NCI-H226 (cell line): ENCODE data around the gene RPL21.
A peak's percentile ranks its signal among the peaks of the same experiment; 100 is the strongest.

ENCODE experiments used
- DNase-seq: peaks from one replicate; pipeline ENCODE4 v3.0.0-alpha.2; 2015

RPL21 gene

DNA sequence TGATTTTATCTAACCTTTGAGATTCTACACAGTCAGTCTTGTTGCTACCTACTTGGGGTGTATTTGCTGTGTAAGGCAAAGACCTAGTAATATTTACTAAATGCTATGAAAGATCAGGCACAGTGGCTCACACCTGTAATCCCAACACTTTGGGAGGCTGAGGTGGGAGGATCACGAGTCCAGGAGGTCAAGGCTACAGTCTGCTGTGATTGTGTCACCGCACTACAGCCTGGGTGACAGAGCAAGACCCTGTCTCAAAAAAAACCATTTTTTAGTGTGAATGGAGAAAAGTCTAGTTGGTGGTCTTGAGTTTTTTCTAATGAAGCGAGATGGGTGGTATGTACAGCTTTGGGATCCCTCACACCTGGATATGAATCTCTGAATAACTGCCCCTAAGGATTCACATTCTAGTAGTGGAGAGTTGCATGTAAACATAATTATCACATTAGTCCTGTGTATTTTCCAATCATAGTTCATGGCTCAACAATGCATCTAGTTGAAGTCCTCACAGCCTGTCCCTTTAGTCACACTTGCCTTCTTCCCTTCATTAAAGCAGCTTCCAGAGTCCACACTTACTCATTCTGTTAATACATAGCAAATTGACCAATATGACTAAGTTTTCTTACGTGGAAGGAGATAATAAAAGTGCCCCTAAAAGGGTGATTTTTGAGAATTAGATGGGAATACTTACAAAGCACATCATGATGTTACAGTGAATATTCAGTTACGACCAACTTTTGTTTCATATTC, 7.5 kb downstream of the RPL21 start:
- no peak for DNase-seq

DNA sequence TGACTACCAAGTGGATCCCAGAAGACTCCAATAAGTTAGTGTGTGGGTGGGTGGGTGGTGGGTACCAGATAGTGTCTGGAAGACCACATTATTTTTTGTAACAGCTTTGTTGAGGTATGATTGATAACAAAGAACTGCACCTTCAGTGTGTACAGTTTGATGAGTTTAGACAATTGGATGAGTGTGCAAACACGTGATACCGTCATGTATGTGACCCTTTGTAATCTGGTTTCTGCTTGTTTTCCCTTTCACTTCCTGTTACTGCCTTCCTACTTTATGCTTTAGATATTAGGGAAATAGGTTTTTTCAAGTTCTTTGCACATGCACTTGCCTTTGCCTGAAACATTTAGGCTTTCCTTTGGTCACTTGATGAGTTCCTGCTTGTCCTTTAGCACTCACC, 8.5 kb downstream of the RPL21 start:
- no peak for DNase-seq

DNA sequence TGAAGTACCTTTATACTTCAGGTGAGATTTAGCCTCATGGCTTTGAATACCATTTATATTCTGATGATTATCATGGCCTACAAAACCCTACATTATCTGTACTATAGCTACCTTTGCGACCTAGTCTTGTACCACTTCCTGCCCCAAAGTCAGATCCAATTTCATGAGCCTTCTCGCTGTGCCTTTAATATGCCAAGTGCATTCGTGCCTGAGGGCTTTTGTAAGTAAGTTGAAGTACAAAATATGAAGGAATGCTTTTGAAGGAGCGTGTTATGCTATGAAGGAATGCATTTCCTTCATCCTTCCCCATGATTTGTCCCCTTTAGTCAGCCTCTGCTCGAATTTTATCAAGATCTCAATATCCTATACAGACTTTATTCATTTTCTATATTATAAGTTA, 10.0 kb downstream of the RPL21 start:
- no peak for DNase-seq

DNA sequence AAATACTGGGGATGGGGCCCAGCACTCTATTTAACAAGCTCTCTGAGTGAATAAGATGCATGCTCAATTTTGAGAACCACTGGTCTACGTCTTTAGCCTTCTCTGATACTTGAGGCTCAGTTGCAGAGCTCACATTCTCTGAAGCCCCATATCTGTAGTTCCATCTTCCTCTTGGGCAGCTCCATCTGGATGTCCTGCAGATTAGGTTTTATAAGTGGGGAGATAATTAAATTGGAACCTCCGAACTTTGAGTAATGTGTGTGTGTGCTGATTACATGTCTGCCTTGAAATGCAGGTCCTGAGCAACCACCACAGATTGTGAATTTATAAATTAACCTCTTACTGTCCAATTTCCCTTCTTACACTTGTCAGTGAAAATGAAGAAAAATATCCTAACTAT, 12.1 kb downstream of the RPL21 start:
- DNase-seq: no peak

DNA sequence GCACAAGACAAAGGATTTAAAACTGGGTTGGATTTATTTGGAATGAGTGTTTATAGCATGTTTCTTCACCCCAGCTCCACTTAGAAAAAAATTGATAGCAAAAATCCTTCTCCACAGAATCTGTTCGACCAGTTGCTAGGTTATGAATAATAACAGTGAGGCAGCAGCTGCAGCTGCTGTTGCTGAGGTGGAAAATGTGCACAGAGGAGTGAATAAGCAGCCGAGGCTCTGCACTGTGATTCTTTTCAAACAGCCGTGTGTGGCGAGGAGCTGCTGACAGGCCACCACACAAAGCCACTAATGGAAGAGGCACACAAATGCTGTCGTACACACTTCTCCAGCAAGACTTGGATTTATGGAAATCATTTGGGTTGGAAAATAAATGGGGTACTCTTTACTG, 12.8 kb downstream of the RPL21 start:
- no peak for DNase-seq

DNA sequence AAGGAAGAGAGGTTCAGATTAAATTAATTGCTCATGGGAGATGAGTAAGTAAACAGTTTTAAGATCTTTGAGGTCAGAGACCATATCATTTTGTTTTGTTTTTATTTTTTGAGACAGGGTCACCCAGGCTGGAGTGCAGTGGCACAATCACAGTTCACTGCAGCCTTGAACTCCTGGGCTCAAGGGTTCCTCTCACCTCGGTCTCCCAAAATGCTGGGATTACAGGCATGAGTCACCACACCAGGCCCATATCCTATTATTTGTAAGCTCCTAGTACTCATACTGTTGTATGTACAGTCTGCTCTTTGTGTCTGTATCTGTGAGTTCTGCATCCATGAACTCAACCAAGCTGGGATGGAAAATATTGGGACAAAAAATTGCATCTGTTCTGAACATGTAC, 13.3 kb downstream of the RPL21 start:
- no peak for DNase-seq

DNA sequence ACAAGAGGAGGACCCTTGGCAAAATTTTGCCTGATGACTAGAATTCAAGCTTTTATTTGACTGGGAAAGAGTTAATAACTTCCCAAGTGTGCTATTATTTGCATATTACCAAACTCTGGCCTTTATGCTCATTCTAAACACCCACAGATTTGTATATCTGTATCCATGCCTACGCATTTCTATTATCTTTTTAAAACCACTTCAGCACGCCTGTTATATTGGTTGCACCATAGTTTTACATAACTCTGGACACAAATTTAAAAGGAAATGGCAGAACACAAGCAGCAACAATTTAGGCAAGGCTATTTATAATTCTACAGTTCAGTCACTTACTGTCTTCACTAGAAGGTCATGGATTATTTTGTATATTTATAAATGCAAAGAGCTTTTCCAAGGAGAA, 15.6 kb downstream of the RPL21 start:
- no peak for DNase-seq

DNA sequence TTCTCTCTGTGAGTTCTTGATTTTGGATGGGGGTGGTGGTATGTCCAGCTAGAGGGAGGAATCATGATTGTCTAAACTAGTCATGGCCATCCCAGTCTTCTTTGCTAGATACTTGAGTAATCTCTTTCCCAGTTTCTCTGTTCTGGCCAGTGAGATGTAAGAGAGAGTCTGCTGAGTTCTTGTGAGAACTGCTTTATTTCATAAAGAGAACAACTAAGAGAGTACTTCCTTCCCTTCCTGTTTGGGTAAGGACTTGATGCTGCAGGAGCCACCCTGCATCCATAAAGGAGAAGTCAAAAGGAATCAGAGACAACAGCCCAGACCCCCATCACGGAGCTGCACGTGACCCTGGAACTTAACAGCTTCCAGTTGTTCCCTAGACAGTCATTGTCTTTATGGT, 16.2 kb downstream of the RPL21 start:
- DNase-seq: no peak

DNA sequence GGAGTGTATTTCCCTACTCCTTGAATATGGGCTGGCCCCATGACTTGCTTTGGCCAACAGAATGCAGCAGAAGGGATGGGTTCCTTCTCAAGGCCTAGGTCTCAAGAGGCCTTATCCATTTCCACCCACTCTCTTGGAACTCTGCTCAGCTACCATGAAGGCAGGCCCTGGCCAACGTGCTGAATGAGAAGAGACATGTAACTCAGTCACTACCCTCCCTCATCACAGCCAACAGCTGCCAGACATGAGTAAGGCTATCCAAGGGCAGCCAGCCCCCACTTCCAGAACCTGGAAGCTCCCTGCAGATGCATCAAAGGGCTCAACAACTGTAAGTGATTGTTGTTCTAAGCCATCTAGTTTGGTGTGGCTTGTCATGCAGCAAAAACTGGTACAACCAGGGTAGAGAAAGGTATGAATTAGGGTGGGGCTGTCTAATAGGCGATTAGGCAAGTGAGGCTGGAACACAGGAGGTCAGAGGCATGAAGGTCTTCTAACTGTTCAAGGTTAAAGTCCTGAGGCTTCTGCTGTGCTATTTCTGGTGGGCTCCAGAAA, 17.8 kb downstream of the RPL21 start:
- no peak for DNase-seq

DNA sequence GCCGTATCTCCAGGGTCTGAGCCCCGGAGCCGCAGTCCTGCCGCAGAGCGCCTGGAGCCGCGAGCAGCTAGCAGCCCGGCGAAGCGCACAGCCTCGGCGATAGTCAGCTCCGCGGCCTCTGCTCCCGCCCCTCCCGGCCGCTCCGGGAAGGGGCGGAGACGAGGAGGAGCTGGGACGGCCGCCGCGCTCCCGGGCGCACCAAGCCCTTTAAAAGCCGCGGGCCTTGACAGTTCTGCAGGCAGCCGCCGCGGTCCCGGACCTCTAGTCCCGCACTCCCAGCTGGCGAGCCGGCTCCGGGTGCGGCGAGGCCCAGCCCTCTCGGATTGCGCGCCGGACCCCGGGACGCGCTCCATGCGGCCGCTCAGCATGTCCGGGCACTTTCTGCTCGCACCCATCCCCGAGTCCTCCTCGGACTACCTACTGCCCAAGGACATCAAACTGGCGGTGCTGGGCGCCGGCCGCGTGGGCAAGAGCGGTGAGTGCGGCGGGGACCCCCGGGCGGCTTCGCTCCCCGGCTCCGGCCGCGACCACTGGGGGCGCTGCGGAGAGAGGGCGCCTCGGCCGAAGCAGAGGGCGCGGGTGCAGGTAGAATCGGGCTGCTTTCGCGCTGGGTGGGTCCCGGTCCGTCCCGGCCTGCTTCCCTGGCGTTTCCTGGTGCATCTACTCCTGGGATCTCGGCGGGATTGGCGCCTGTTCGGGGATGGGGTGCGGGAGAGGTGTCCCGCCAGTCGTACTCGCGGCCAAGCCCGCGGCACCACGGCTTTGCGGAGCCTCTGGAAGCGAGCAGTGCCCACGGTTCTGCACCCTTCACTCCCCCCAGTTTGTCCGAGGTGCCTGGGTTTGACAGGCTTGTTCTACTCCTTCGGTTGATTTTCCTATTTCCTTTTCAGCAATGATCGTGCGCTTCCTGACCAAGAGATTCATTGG, 19.5 kb downstream of the RPL21 start, which contains the start of gene RASL11A:
Gene RASL11A (plus strand): TSS at position 237 of the 927 bp plus-strand sequence. CDS start 115 bp downstream, at position 352.
- DNase-seq: peak; percentile 40

DNA sequence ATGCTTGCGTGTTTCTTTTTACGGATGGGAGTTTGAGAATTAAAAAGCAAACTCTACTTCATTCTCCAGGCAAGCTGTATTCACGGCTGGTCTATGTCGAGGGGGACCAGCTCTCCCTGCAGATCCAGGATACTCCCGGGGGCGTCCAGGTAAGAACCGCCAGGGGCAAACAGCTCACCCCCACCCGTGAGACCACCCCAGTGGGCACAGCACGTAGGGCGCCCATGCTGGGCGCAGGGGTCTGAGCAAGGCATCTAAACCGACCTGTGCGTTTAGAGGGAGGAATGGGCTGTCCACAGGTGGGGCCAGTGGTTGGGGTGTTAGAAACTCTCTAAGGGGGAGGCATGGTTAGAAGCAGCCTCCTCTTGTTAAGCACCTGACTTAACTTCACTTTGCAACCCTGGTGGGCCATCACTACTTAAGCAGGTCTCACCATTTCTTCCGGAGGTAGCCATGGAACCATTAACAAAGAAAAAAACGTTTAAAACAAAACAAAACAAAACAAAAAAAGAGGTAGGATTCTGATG, 20.3 kb downstream of the RPL21 start:
- DNase-seq: no peak

DNA sequence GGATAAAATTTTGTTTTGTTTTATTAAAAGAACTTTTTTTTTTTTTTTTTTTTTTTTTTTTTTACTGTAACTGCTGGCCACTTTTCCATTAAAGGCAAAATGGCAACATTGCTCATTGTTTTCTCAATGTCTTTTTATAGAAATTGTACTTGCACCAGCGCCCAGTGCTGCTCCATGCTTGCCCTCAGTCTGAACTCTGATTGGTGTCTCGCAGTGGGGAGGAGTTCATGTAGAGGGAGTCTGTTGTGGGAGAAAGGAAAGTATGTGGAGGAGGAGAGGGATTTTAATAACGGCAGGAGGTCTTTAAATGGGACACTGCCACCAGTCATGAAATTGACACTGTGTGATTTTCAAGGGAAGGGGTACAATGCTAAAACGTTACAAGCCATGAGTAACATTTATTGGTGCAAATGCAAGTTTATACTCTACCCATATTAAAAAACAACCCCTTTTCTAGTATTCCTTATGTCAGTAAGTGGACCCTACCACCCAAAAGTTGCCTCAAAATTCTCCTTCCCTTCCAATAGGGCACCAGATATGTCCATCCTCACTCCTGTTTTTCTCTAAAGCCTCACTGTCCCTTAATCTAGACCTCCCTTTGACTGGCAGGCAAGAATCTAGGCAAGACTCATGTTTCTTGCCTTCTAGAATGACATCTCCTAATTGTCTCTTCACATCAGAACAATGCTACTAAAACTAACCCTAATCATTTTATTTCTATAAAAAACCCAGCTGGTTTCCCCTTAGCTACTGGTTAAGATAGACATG, 22.5 kb downstream of the RPL21 start:
- no peak for DNase-seq

DNA sequence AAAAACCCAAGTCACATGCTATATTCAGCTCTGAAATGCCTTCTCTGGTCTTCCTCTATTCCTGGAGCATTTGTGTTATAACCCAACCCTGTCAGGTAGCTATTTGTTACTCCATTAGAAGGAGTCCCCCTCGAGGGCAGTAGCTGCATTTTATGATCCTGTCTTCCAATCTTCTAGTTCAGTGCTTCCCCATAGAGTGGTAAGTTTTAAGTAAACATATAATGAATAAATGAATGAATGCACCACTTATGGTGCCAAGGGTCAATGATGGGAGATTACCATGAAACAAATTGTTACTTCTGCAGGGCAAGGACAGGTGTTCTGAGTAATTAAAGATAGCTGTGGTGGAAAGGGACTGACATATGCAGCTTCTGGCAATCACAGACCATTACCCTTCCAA, 23.3 kb downstream of the RPL21 start:
- no peak for DNase-seq

DNA sequence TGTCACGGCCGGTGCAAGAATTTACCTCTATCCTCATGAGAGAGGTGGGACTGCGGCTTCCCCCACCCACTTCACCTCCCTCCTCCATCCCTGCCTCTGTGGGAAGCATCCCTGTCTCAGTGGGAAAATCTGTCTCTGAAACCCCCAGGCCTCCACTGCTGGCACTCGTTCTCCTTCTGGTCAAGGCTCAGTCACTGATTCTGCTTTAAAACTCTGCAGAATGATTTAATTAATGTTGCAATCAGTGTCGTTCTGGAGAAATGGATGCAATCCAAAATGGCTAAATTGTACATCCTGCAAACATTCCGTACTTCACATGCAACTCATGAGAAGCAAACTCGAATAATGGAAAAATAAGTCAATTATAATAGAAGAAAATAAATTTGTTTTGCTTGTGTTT, 24.8 kb downstream of the RPL21 start:
- no peak for DNase-seq

DNA sequence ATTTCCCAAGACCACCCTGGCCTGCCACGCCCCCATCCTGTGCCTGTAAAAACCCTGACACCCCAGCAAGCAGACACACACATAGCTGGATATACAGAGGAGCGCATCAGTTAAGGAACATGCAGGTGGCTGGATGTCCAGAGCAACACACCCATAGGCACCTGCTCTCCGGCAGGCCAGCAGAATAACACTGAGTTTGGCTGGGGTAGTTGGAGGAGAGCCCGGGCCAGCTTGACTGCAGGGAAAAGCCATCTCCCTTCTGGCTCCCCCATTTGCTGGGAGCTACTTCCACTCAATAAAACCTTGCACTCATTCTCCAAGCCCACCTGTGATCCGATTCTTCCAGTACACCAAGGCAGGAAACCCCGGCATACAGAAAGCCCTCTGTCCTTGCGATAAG, 28.1 kb downstream of the RPL21 start:
- DNase-seq: no peak

DNA sequence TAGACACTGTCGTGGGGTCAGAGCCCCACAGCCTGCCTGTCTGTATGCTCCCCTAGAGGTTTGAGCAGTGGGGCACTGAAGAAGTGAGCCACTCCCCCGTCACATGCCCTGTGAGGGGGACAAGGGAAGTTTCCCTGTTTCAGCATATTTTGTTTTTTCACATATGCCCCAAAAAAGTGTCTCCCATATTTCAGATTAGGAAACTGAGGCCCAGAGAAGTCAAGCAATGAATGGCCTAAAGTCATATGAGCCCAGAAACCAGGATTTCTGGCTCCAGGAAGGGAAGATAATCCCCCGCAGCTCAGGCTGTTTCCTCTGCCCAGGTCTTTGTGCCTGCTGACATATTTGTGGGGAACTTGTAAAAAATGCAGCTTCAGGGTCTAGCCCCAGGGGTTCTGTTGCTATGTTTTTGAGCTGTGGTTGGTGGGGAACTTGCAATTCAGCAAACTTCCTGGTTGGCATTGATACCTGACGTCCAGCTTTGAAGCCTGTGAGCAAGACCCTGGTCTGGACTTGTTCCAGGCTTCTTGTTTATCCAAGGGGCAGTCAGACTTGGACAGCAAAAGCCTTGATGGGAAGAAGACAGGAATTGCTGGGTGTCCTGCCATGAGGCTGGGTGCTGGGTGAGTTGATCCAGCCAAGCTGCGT, 28.8 kb downstream of the RPL21 start:
- no peak for DNase-seq

DNA sequence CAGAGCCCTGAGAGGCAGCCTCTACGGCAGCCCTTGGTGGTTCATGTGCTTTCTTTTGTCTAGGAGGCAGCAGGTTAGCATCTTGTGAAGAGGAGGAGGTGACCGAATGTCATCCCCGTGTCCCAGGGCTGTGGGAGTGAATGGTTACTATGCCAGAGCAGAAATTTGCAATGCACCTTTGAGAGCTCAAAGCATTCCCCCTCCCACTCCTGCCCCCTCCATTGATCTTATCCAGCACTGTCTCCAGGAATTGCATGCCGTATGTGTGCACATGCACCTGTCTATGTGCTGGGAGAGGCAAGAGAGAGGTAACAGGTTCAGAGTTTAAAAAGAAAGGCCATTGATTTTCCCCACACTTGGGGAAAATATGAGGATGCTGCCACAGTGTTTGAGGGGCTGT, 29.5 kb downstream of the RPL21 start:
- no peak for DNase-seq

DNA sequence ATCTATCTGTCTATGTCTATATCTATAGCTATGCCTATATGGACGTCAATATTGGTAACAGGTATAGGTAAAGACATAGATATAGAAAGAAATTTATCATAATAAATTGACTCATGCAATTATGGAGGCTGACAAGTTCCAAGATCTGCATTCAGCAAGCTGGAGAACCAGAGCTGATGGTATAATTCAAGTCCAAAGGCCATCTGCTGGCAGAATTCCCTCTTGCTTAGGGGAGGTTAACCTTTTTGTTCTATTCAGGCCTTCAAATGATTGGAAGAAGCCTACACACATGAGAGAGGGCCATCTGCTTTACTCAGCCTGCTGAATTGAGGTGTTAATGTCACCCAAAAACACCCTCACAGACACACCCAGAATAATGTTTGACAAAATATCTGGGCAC, 30.1 kb downstream of the RPL21 start:
- no peak for DNase-seq

DNA sequence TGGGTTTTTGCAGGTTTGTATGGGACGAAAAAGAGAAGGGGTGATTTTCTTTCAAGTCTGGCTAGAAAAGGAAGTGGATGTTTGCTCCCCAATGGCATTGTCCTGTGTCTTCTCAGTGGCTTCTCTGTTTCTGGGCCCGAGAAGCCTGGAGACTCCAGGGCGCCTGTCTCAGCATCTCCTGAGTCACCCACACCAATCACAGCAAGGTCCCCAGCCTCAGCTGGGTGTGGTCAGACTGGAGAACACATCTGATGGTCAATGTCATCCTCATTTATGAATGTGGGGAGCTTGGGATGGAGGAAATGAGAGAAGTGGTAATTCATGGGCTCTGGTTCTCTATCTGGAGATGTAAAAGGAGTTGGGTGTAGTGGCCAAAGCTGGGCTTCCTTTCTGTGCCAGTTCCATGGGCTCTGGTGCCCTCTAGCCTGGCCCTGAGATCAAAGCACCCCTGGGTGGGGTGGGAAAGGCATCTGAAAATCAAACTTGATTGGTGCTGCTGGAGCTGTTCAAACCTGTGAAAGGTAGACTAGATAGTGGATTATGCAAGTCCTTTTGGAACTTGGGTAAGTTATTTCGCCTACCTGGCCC, 32.6 kb downstream of the RPL21 start:
- no peak for DNase-seq

DNA sequence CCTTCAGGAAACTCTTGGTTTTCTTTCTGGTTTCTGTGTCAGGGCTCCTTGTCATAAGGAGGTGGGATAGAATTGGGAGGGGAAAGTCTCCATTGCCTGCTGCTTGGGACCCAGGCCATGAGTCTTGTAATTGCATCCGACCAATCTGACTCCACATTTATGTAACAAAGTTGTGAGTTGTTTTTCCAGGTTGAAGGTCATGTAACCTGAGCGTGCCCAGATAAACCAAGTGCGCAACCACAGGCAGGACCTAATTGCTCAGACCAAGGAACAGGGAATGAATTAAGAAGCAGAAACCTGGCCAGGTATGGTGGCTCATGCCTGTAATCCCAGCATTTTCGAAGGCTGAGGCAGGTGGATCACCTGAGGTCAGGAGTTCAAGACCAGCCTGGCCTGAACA, 37.0 kb downstream of the RPL21 start:
- DNase-seq: no peak

DNA sequence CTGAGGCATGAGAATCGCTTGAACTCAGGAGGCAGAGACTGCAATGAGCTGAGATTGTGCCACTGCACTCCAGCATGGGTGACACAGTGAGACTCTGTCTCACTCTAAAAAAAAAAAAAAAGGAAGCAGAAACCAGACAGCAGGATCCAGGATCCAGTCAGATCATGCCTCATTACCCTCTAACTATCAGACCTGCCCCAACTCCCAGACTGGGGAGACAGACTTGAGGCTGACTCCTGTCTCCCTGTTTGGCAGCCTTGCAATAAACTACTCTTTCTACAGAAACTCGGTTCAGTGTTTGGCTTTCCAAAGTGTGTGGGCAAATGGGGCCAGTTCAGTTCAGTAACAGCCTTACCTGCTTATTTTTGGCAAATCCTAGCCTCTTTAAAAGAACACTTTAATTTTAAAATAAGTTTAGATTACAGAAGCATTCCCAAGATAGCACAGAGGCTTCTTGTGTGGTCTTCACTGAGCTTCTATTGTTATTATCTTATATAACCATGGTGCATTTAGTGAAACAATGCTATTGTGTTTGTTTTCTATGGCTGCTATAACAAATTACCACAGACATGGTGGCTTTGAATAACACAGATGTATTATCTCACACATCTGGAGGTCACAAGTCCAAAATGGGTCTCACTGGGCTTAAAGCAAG, 37.8 kb downstream of the RPL21 start:
- no peak for DNase-seq
